ENCODE results near the gene TMEFF2. TPM values are rescaled to one million over a fixed set of nuclear protein-coding genes. Genes with fewer than 3 reads are reported as not detected.

Gene TMEFF2
- total RNA-seq, 1 donor from 2014 or later, result not detected

DNA sequence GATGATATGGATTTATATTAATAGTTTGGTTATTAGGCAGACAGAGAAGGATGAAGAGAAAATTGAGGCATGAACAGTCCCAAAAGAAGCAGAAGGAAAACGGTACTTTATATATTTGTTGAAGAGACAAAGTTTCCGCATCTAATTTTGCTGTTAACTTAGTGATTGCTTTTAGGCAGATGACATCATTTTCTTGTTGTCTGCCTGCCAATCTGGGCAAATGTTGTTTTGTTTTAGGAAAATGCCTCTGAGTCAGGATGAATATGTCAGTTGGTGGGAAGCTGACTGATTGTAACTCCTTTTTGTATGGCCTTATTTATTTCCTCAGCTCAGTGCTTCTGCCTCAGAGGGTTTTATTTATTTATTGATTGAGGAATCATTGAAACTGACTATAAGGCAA lies 295.3 kb downstream of the TMEFF2 start:
- DNase-seq (ENCODE audit: low read depth), result peak; percentile 93

Data from renal cortical epithelial cell (primary cell).